ENCODE results near the gene CRHR1. TPM values are rescaled to one million over a fixed set of nuclear protein-coding genes. Genes with fewer than 3 reads are reported as not detected.

Gene CRHR1
- total RNA-seq, 4 donors from 2014 or later = 0.25 to 3.7 (median 1.5) TPM

- 30 to 51% methylated on average over 9 of the region's 9 CpGs for WGBS, 2 donors
- DNase-seq (ENCODE audit: low spot score in 2 of 2) = peak in 1 of 2 donors; percentile 19
- intact Hi-C loops (cut with DNase I; ENCODE audit: low total_unique reads) = no loop called here
- H3K4me3 ChIP-seq (ENCODE audit: low read depth, poor library complexity, severe bottlenecking) = no peak overlapping the region
- TF ChIP-seq CTCF (IDR thresholded peaks at IDR 0.05) (no peak), POLR2A (IDR thresholded peaks at IDR 0.05) (no peak)
Measured at GRCh38 chr17:45791935-45792334, 7.8 kb downstream of the CRHR1 start.

GRCh38 chr17:45792437-45792836, 8.3 kb downstream of the CRHR1 start:
- no peak for DNase-seq (ENCODE audit: low spot score in 2 of 2)
- TF ChIP-seq CTCF (IDR thresholded peaks at IDR 0.05) (no peak), POLR2A (IDR thresholded peaks at IDR 0.05) (no peak)
- intact Hi-C loops (cut with DNase I; ENCODE audit: low total_unique reads) = no loop called here
- 64 to 80% methylated on average over 3 of the region's 3 CpGs for WGBS, 2 donors
- H3K4me3 ChIP-seq (ENCODE audit: low read depth, poor library complexity, severe bottlenecking) = no peak overlapping the region

GRCh38 chr17:45792995-45793755, 9.1 kb downstream of the CRHR1 start:
- no peak for TF ChIP-seq CTCF (IDR thresholded peaks at IDR 0.05)
- TF ChIP-seq POLR2A (IDR thresholded peaks at IDR 0.05) = no peak
- no peak overlapping the region for H3K4me3 ChIP-seq (ENCODE audit: low read depth, poor library complexity, severe bottlenecking)
- intact Hi-C loops (cut with DNase I; ENCODE audit: low total_unique reads) = no loop called here
- WGBS, 2 donors = 78 to 80% methylated on average over 16 to 22 of the region's 22 CpGs
- DNase-seq (ENCODE audit: low spot score in 2 of 2) = no peak

GRCh38 chr17:45793999-45794540, 9.9 kb downstream of the CRHR1 start:
- no peak for DNase-seq (ENCODE audit: low spot score in 2 of 2)
- 73 to 88% methylated on average over 8 of the region's 8 CpGs for WGBS, 2 donors
- intact Hi-C loops (cut with DNase I; ENCODE audit: low total_unique reads) = no loop called here
- no peak overlapping the region for H3K4me3 ChIP-seq (ENCODE audit: low read depth, poor library complexity, severe bottlenecking)
- TF ChIP-seq CTCF (IDR thresholded peaks at IDR 0.05) = no peak
- TF ChIP-seq POLR2A (IDR thresholded peaks at IDR 0.05) = no peak

GRCh38 chr17:45794840-45795239, 10.7 kb downstream of the CRHR1 start:
- intact Hi-C loops (cut with DNase I; ENCODE audit: low total_unique reads) = no loop called here
- no peak for TF ChIP-seq POLR2A (IDR thresholded peaks at IDR 0.05)
- no peak for TF ChIP-seq CTCF (IDR thresholded peaks at IDR 0.05)
- H3K4me3 ChIP-seq (ENCODE audit: low read depth, poor library complexity, severe bottlenecking) = no peak overlapping the region
- WGBS, 2 donors = 69 to 74% methylated on average over 6 of the region's 6 CpGs
- no peak for DNase-seq (ENCODE audit: low spot score in 2 of 2)

Measured in lower leg skin (tissue), 4 donors.